SK-N-MC (cell line): Measurements from ENCODE around the gene ZNF784.
"Not testable (repeated sequence)": the region's sequence is repeated elsewhere in the genome, so short reads cannot be mapped to it uniquely, and the experiment has no call there.

Source experiments
- DNase-seq: peaks from one replicate; pipeline ENCODE4 v3.0.0-alpha.2; 2011; ENCODE audit warnings: low read depth, low spot score
- H3K27ac ChIP-seq: fragments of 200-600 bp; sonication (generic); 2 replicates; pipeline ENCODE4 v1.5.1; 2016; ENCODE audit warnings: mixed run types
- H3K36me3 ChIP-seq: fragments of 200-600 bp; sonication (generic); 2 replicates; pipeline ENCODE4 v1.6.1; 2017; ENCODE audit warnings: antibody characterized with exemption, low read length, mixed read lengths; ENCODE audit not compliant: insufficient read depth
- H3K4me3 ChIP-seq: fragments of 200-600 bp; sonication (generic); 2 replicates; pipeline ENCODE4 v1.5.1; 2016
- H3K9ac ChIP-seq: fragments of 200-600 bp; sonication (generic); 2 replicates; pipeline ENCODE4 v1.8.0; 2017; ENCODE audit warnings: mixed run types, mixed read lengths; ENCODE audit not compliant: insufficient read length
- H3K9me3 ChIP-seq: fragments of 200-600 bp; sonication (generic); 2 replicates; pipeline ENCODE4 v1.6.1; 2017; ENCODE audit warnings: low read depth, mild to moderate bottlenecking, antibody characterized with exemption, low read length, moderate library complexity, mixed read lengths
- EZH2 ChIP-seq: fragments of 200-600 bp; sonication (generic); IDR thresholded peaks from one replicate; pipeline ENCODE4 v1.6.1; 2017; ENCODE audit warnings: antibody characterized with exemption
- FOXP2 ChIP-seq: optimal IDR thresholded peaks from 2 replicates; pipeline ENCODE3; 2011; ENCODE audit warnings: mild to moderate bottlenecking, moderate library complexity; ENCODE audit not compliant: insufficient read depth; ENCODE audit errors: extremely low read length, control extremely low read depth
- POLR2AphosphoS5 ChIP-seq: IDR thresholded peaks from 2 replicates; pipeline ENCODE4 v1.6.1; 2012; ENCODE audit warnings: mild to moderate bottlenecking, low read depth, low read length, borderline replicate concordance

The ZNF784 gene

GRCh38 chr19:55578761-55579747, 45.3 kb downstream of the ZNF784 start:
- H3K27ac ChIP-seq = no peak overlapping the region
- TF ChIP-seq POLR2AphosphoS5 (no peak), EZH2 (no peak), FOXP2 (no peak)

GRCh38 chr19:55578031-55578760, 46.2 kb downstream of the ZNF784 start:
- Histone ChIP-seq H3K9me3 (no peaks in the 10 kb centered on the region), H3K4me3 (no peak overlapping the region), H3K9ac (no peak overlapping the region), H3K27ac (no peak overlapping the region), H3K36me3 (peaks cover 15% of the 10 kb centered on the region; the same call in 1 of the 2 replicates)
- no peak for DNase-seq
- TF ChIP-seq EZH2 (no peak), FOXP2 (no peak), POLR2AphosphoS5 (no peak)

More at GRCh38 chr19:55578761-55579747, 45.3 kb downstream of the ZNF784 start:
- Histone ChIP-seq H3K36me3 (peaks cover 15% of the 10 kb centered on the region; the same call in 1 of the 2 replicates), H3K9me3 (no peaks in the 10 kb centered on the region), H3K4me3 (peak overlapping the region; percentile 94), H3K9ac (peak overlapping the region; percentile 96)
- DNase-seq = no peak

DNA sequence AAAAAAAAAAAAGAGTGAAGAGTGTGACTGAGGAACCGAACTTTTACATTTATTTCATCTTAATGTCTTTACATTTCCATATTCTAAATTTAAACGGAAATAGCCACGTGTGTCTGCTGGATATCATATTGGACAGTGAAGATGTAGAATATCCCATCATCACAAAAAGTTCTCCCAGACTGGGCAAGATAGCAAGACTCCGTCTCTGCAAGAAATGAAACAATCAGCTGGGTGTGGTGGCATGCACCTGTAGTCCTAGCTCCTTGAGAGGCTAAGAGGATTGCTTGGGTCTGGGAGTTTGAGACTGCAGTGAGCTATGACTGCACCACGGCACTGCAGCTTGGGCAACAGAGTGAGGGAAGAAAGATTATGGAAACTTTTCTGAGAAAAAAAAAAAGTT, 47.6 kb downstream of the ZNF784 start:
- DNase-seq = no peak
- Histone ChIP-seq H3K4me3 (no peak overlapping the region), H3K27ac (no peak overlapping the region), H3K9me3 (no peaks in the 10 kb centered on the region), H3K9ac (no peak overlapping the region), H3K36me3 (peaks cover 15% of the 10 kb centered on the region; the same call in 1 of the 2 replicates)
- TF ChIP-seq FOXP2 = no peak
- TF ChIP-seq POLR2AphosphoS5 = no peak
- no peak for TF ChIP-seq EZH2

GRCh38 chr19:55573929-55574328, 50.4 kb downstream of the ZNF784 start:
- DNase-seq, H3K4me3 ChIP-seq, H3K27ac ChIP-seq, H3K9ac ChIP-seq, H3K9me3 ChIP-seq: not testable (repeated sequence)
- H3K36me3 ChIP-seq = peaks cover 15% of the 10 kb centered on the region; the same call in 1 of the 2 replicates
